Neutrophil (primary cell): ENCODE results near the gene TUB.

Experiments
- H3K27ac ChIP-seq: fragments of 200-600 bp; sonication (generic); 2 replicates; pipeline ENCODE4 v1.5.1; 2016; ENCODE audit warnings: mild to moderate bottlenecking, moderate library complexity
- H3K27me3 ChIP-seq: fragments of 200-600 bp; sonication (generic); 2 replicates; pipeline ENCODE4 v1.6.0; 2016; ENCODE audit warnings: mild to moderate bottlenecking
- H3K36me3 ChIP-seq: fragments of 200-600 bp; sonication (generic); 2 replicates; pipeline ENCODE4 v1.5.1; 2017
- H3K4me1 ChIP-seq, 2 experiments: fragments of 200-600 bp in 1 of 2; sonication (generic) in 1 of 2; 1 replicate in 1 of 2; 2 replicates in 1 of 2; pipeline versions ENCODE4 v1.5.1 to v1.6.1; 2013 to 2016; ENCODE audit warnings: low read depth in 1 of 2, low read length in 1 of 2, mild to moderate bottlenecking in 1 of 2, moderate library complexity in 1 of 2; ENCODE audit not compliant: control insufficient read depth in 1 of 2, insufficient read depth in 1 of 2
- H3K4me3 ChIP-seq, 2 experiments: fragments of 200-600 bp in 1 of 2; sonication (generic) in 1 of 2; 1 replicate in 1 of 2; 2 replicates in 1 of 2; pipeline ENCODE4 v1.5.1; 2013 to 2016; ENCODE audit warnings: low read depth in 1 of 2, low read length in 1 of 2, mild to moderate bottlenecking in 1 of 2, moderate library complexity in 1 of 2
- H3K9me3 ChIP-seq: fragments of 200-600 bp; sonication (generic); 2 replicates; pipeline ENCODE4 v1.5.1; 2016
- TF ChIP-seq, protein P1 (sequence below): fragments of 200-600 bp; sonication (generic); IDR thresholded peaks from 2 replicates; pipeline ENCODE4 v1.5.1; 2016; ENCODE audit warnings: antibody characterized with exemption

The TUB gene

GRCh38 chr11:8059571-8060011 is 21.4 kb upstream of the TUB start:
- H3K27ac ChIP-seq: no peak overlapping the region

DNA sequence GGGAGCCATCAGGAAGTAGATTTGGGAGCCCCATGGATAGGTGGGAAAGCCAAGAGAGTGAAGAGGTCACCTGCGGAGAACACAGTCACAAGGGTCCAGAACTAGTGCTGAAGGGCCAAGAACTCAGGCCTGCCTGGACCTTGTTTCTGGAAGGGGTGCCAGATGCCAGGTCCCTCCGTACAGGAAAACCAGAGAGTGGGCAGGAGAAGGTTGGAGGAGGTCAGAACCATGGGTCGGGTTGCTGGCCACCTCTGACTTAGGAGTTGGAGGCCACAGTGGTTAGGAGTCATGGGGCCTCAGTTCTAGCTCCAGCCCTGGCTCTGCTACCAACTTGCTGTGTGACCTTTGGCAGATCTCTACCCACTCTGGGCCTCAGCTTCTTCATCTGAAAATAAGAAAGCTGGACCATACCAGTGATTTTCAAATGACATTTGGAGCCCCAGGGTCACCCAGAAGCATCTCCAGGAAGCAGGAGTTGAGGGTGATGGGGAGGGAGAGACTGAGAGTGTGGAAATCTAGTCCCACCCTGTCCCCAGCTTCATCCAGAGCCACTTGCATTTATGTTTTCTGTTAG is 20.8 kb upstream of the TUB start:
- Histone ChIP-seq H3K27me3 (no peaks in the 10 kb centered on the region), H3K9me3 (no peaks in the 10 kb centered on the region), H3K36me3 (no peaks in the 10 kb centered on the region), H3K4me3 (no peak overlapping the region), H3K27ac (no peak overlapping the region), H3K4me1 (no peaks in the 10 kb centered on the region)
- TF ChIP-seq, protein P1, sequence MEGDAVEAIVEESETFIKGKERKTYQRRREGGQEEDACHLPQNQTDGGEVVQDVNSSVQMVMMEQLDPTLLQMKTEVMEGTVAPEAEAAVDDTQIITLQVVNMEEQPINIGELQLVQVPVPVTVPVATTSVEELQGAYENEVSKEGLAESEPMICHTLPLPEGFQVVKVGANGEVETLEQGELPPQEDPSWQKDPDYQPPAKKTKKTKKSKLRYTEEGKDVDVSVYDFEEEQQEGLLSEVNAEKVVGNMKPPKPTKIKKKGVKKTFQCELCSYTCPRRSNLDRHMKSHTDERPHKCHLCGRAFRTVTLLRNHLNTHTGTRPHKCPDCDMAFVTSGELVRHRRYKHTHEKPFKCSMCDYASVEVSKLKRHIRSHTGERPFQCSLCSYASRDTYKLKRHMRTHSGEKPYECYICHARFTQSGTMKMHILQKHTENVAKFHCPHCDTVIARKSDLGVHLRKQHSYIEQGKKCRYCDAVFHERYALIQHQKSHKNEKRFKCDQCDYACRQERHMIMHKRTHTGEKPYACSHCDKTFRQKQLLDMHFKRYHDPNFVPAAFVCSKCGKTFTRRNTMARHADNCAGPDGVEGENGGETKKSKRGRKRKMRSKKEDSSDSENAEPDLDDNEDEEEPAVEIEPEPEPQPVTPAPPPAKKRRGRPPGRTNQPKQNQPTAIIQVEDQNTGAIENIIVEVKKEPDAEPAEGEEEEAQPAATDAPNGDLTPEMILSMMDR: no peak

More at GRCh38 chr11:8059571-8060011, 21.4 kb upstream of the TUB start:
- no peaks in the 10 kb centered on the region for H3K4me1 ChIP-seq
- TF ChIP-seq, protein P1: no peak
- H3K27me3 ChIP-seq: no peaks in the 10 kb centered on the region
- H3K4me3 ChIP-seq: no peak overlapping the region
- H3K9me3 ChIP-seq: no peaks in the 10 kb centered on the region
- H3K36me3 ChIP-seq: no peaks in the 10 kb centered on the region

GRCh38 chr11:8060801-8061554 is 20.0 kb upstream of the TUB start:
- Histone ChIP-seq H3K4me1 (no peaks in the 10 kb centered on the region), H3K9me3 (no peaks in the 10 kb centered on the region), H3K4me3 (no peak overlapping the region), H3K36me3 (no peaks in the 10 kb centered on the region), H3K27ac (no peak overlapping the region), H3K27me3 (no peaks in the 10 kb centered on the region)
- TF ChIP-seq, protein P1: no peak

GRCh38 chr11:8061555-8062428 is 19.2 kb upstream of the TUB start:
- no peaks in the 10 kb centered on the region for H3K36me3 ChIP-seq
- peaks cover 2% of the 10 kb centered on the region for H3K27me3 ChIP-seq
- H3K27ac ChIP-seq: no peak overlapping the region
- no peaks in the 10 kb centered on the region for H3K4me1 ChIP-seq
- TF ChIP-seq, protein P1: no peak
- H3K9me3 ChIP-seq: no peaks in the 10 kb centered on the region
- H3K4me3 ChIP-seq: no peak overlapping the region

DNA sequence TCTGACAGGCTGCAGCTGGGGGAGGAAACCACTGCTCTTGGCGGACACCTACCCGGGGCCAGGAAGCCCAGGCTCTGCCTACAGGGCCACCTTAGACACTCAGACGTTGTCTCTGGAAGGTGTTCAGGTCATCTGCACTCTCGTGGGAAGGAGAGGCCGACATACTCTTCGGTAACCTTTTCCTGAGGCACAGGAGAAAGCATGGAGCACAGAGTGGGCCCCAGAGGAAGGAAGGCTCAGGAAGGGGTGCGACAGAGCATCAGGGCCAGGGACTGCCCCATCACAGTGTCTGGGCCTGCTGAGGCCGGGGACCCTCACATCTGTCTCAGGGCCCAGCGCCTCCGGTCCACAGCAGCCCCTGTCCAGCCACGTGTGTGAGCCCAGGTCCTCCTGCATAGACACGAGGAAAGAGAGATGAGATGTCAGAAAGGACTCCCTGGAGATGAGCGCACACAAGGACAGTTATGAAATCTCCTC is 18.2 kb upstream of the TUB start:
- peaks cover 12% of the 10 kb centered on the region for H3K27me3 ChIP-seq
- H3K36me3 ChIP-seq: no peaks in the 10 kb centered on the region
- no peak overlapping the region for H3K27ac ChIP-seq
- no peak overlapping the region for H3K4me3 ChIP-seq
- TF ChIP-seq, protein P1: no peak
- no peaks in the 10 kb centered on the region for H3K9me3 ChIP-seq
- no peaks in the 10 kb centered on the region for H3K4me1 ChIP-seq
